Activated CD8-positive, alpha-beta T cell treated with anti-CD3 and anti-CD28 coated beads for 36 hours (primary cell): ENCODE results near the gene TBL1X. TPM values are rescaled to one million over a fixed set of nuclear protein-coding genes. Genes with fewer than 3 reads are reported as not detected.

ENCODE experiments used
- ATAC-seq: fragments of 200-7000 bp; cut with Tn5 transposase; one replicate; pipeline ENCODE4 v1.10.0; 2021; ENCODE audit warnings: mild to moderate bottlenecking, moderate library complexity
- CTCF ChIA-PET: fragments of 350-600 bp; sonication (Branson Sonifier 250); formaldehyde crosslinking; loops from one replicate; lab custom pipeline; 2021; ENCODE audit warnings: antibody characterized with exemption; lab: Charles Lee
- POLR2A ChIA-PET: fragments of 350-600 bp; sonication (Branson Sonifier 250); formaldehyde crosslinking; loops from one replicate; lab custom pipeline; 2021; ENCODE audit warnings: antibody characterized with exemption; lab: Charles Lee
- DNase-seq: peaks from one replicate; pipeline ENCODE4 v3.0.0-alpha.2; 2020
- H3K27ac Mint-ChIP-seq: one replicate; pipeline ENCODE4 v1.8.0; 2021; ENCODE audit warnings: mild to moderate bottlenecking, mixed read lengths
- H3K27me3 Mint-ChIP-seq: one replicate; pipeline ENCODE4 v1.8.0; 2021; ENCODE audit warnings: mixed read lengths
- H3K36me3 Mint-ChIP-seq: one replicate; pipeline ENCODE4 v1.8.0; 2021; ENCODE audit warnings: low read depth, mixed read lengths
- H3K4me1 Mint-ChIP-seq: one replicate; pipeline ENCODE4 v1.8.0; 2021; ENCODE audit warnings: low read depth, mixed read lengths
- H3K4me3 Mint-ChIP-seq: one replicate; pipeline ENCODE4 v1.8.0; 2021; ENCODE audit warnings: mild to moderate bottlenecking, moderate library complexity, mixed read lengths
- H3K9me3 Mint-ChIP-seq: one replicate; pipeline ENCODE4 v1.8.0; 2021; ENCODE audit warnings: mixed read lengths
- intact Hi-C: fragments of 100-400 bp; cut with micrococcal nuclease; formaldehyde crosslinking; loops from one replicate; pipeline ENCODE4 v1.10.0; 2022
- total RNA-seq, 2 experiments: library from RNA; stranded (reverse); gene quantifications; one replicate each; pipeline ENCODE4 v1.2.3, GENCODE V29; 2021
- TF ChIP-seq, protein P1 (sequence below): fragments of 200-600 bp; IDR thresholded peaks from one replicate; pipeline ENCODE4 v1.8.0; 2022; ENCODE audit warnings: antibody characterized with exemption, mild to moderate bottlenecking

Gene TBL1X
- total RNA-seq, 2 experiments from 2014 or later = 28.9 to 32.0 TPM

DNA sequence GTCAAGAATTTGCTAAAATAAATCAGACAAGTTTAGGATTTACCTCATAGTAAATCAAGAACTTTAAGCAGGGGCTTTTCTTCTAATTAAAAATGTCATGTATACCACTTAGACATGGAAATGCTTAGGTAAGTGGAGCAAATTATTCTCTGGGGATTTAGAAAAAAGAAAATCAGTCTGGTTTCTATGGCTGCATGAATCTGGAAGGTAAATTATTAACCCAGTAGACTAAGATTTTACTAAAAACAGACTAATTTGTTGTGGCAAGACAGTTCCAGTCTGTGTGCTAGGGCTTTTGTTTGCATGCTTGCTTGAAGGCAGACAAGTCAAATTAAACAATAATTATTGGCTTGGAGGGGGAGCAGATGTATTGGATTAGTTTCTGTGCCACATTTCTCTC, 140.6 kb downstream of the TBL1X start:
- POLR2A ChIA-PET = no interaction called here
- H3K9me3 Mint-ChIP-seq = no peaks in the 10 kb centered on the region
- peaks cover 7% of the 10 kb centered on the region for H3K36me3 Mint-ChIP-seq
- H3K27me3 Mint-ChIP-seq = no peaks in the 10 kb centered on the region
- CTCF ChIA-PET = no interaction called here
- H3K4me3 Mint-ChIP-seq = no peak overlapping the region
- H3K4me1 Mint-ChIP-seq = no peaks in the 10 kb centered on the region
- no peak overlapping the region for H3K27ac Mint-ChIP-seq
- ATAC-seq (no peak), DNase-seq (no peak)
- intact Hi-C loops = no loop called here
- TF ChIP-seq, protein P1, sequence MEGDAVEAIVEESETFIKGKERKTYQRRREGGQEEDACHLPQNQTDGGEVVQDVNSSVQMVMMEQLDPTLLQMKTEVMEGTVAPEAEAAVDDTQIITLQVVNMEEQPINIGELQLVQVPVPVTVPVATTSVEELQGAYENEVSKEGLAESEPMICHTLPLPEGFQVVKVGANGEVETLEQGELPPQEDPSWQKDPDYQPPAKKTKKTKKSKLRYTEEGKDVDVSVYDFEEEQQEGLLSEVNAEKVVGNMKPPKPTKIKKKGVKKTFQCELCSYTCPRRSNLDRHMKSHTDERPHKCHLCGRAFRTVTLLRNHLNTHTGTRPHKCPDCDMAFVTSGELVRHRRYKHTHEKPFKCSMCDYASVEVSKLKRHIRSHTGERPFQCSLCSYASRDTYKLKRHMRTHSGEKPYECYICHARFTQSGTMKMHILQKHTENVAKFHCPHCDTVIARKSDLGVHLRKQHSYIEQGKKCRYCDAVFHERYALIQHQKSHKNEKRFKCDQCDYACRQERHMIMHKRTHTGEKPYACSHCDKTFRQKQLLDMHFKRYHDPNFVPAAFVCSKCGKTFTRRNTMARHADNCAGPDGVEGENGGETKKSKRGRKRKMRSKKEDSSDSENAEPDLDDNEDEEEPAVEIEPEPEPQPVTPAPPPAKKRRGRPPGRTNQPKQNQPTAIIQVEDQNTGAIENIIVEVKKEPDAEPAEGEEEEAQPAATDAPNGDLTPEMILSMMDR = no peak

DNA sequence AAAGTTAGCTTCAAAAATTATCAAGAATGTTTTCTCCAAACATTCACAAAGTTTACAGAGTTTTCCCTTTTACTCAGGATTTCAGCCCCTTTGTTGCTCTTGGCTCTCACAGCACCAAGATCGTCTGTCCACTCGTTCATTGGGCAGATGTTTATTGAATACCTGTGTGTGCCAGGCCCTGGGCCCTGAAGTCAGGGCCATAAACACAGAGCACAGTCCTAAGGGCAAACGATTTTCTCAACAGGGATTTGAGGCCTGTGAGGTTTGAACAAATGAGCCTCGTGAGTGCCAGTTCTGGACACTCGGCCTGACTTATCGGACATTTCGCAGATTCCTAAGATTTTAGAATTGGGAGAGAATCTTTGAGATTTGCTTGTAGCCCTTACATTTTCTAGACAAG, 142.1 kb downstream of the TBL1X start:
- Mint-ChIP-seq H3K4me3 (no peak overlapping the region), H3K9me3 (no peaks in the 10 kb centered on the region), H3K27ac (no peak overlapping the region), H3K4me1 (no peaks in the 10 kb centered on the region), H3K36me3 (peaks cover 7% of the 10 kb centered on the region), H3K27me3 (no peaks in the 10 kb centered on the region)
- CTCF ChIA-PET = no interaction called here
- POLR2A ChIA-PET = no interaction called here
- TF ChIP-seq, protein P1 = no peak
- DNase-seq (no peak), ATAC-seq (no peak)
- intact Hi-C loops = no loop called here

DNA sequence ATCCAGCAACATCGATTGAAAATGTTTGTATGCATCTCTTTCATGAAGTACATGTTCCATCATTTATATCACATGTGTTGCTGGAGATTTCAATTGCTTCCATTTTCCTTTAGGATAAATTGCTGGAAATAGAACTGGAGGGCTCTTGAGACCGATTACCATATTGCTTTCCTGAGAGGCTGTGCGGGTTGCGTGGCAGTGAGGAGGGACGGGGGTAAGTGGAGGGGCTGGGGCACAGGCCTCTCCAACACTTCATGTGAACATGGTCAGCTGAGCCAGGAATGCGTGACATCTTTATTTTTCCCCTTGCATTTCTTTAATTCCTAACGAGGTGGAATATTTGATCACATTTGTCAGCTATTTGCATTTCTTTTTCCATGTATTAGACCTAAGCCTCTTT, 144.6 kb downstream of the TBL1X start:
- TF ChIP-seq, protein P1 = no peak
- Mint-ChIP-seq H3K36me3 (no peaks in the 10 kb centered on the region), H3K9me3 (no peaks in the 10 kb centered on the region), H3K27me3 (no peaks in the 10 kb centered on the region), H3K4me1 (no peaks in the 10 kb centered on the region), H3K27ac (no peak overlapping the region), H3K4me3 (no peak overlapping the region)
- ATAC-seq = no peak
- ChIA-PET CTCF (no interaction called here), POLR2A (interaction anchor here (1.0 kb wide), 1 partner anchor 11 kb away, joined by 3 read pairs; no protein-coding TSS in a partner anchor)
- intact Hi-C loops = no loop called here
- DNase-seq = no peak

DNA sequence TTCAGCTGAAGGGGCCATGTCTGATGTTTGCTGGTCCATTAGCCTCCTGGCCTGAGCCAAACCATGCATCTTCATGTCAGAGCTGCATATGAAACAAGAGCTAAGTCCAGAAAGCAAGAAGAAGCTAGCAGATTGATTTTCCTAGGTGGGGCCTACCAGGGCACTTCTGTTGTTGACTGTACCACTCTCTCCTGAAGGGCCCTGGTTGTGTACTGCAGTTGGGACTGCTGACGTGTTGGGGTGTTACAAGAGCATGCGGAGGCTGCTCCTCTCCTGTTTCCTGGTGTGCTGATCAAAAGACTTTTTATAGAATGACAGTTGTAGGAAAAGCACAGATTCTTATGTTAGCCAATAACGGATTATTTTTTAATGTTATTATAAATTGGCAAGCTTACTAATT, 145.1 kb downstream of the TBL1X start:
- H3K4me3 Mint-ChIP-seq = no peak overlapping the region
- ChIA-PET POLR2A (interaction anchor here (1.0 kb wide), 1 partner anchor 11 kb away, joined by 3 read pairs; no protein-coding TSS in a partner anchor), CTCF (no interaction called here)
- intact Hi-C loops = no loop called here
- no peaks in the 10 kb centered on the region for H3K9me3 Mint-ChIP-seq
- TF ChIP-seq, protein P1 = no peak
- DNase-seq = no peak
- ATAC-seq = no peak
- H3K27ac Mint-ChIP-seq = no peak overlapping the region
- H3K4me1 Mint-ChIP-seq = no peaks in the 10 kb centered on the region
- H3K27me3 Mint-ChIP-seq = no peaks in the 10 kb centered on the region
- no peaks in the 10 kb centered on the region for H3K36me3 Mint-ChIP-seq

DNA sequence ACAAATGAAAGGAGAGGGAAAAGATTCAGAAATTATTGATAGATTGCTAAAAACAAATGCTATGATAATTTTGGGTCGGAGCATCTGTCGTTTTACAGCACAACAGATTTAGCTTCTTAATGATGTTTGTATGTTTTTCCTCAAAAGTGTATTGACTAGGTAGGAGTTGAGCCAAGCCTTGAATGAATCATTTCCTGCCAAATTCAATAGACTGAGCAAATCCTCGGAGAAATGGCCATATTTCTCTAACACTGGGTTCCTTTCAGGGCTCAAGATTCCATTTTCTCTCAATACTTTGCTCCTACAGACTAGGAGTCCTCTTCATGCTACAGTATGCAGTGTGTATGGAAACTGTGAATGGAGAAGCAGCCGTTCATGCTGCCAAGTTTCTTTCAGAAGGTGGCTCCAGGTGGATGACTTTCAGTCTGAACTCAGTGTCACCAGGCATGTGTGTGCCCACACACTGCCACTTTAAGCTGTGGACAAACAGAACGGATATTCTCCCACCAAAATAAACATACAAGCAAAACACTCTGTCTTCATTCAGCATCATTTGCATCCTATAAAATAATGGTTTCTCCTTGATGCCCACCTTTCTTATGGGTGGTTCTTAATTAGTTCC, 146.0 kb downstream of the TBL1X start:
- TF ChIP-seq, protein P1 = no peak
- no peak for ATAC-seq
- intact Hi-C loops = no loop called here
- POLR2A ChIA-PET = interaction anchor here (1.0 kb wide), 1 partner anchor 10 kb away, joined by 3 read pairs; no protein-coding TSS in a partner anchor
- Mint-ChIP-seq H3K4me3 (no peak overlapping the region), H3K9me3 (no peaks in the 10 kb centered on the region), H3K36me3 (no peaks in the 10 kb centered on the region), H3K27ac (no peak overlapping the region), H3K27me3 (no peaks in the 10 kb centered on the region), H3K4me1 (no peaks in the 10 kb centered on the region)
- CTCF ChIA-PET = no interaction called here
- DNase-seq = no peak
